Immature natural killer cell (primary cell): ENCODE measurements around the gene MFGE8. TPM values are rescaled to one million over a fixed set of nuclear protein-coding genes. Genes with fewer than 3 reads are reported as not detected.

Experiments
- DNase-seq, 3 donors: peaks; one replicate each; pipeline ENCODE4 v3.0.0; 2022; ENCODE audit warnings: mixed read lengths in 1 of 3
- H3K27ac Mint-ChIP-seq, 6 donors: one replicate each; pipeline ENCODE4 v1.8.0; 2020; ENCODE audit warnings: mixed read lengths in 6 of 6, mild to moderate bottlenecking in 5 of 6, inconsistent platforms in 4 of 6, moderate library complexity in 3 of 6
- H3K27me3 Mint-ChIP-seq, 3 donors: one replicate each; pipeline ENCODE4 v1.8.0; 2020 to 2021; ENCODE audit warnings: low read depth in 3 of 3, mild to moderate bottlenecking in 3 of 3, mixed read lengths in 3 of 3, moderate library complexity in 3 of 3, inconsistent platforms in 1 of 3
- H3K36me3 Mint-ChIP-seq, 3 donors: one replicate each; pipeline ENCODE4 v1.8.0; 2020; ENCODE audit warnings: mixed read lengths in 3 of 3, inconsistent platforms in 2 of 3, mild to moderate bottlenecking in 2 of 3
- H3K4me1 Mint-ChIP-seq, 2 donors: one replicate each; pipeline ENCODE4 v1.8.0; 2020; ENCODE audit warnings: inconsistent platforms in 2 of 2, mild to moderate bottlenecking in 2 of 2, mixed read lengths in 2 of 2, moderate library complexity in 1 of 2
- H3K4me3 Mint-ChIP-seq, 5 donors: one replicate each; pipeline ENCODE4 v1.8.0; 2020; ENCODE audit warnings: mild to moderate bottlenecking in 5 of 5, mixed read lengths in 5 of 5, inconsistent platforms in 3 of 5, moderate library complexity in 3 of 5
- H3K9me3 Mint-ChIP-seq, 6 donors: one replicate each; pipeline ENCODE4 v1.8.0; 2020; ENCODE audit warnings: mild to moderate bottlenecking in 6 of 6, mixed read lengths in 6 of 6, inconsistent platforms in 4 of 6, moderate library complexity in 3 of 6
- polyA plus RNA-seq, 3 donors: library from polyadenylated mRNA; unstranded; fragments of 300-500 nt; fragmentation: Illumina TruSeq; gene quantifications; one replicate each; pipeline ENCODE4 v1.2.3, GENCODE V29; 2021

MFGE8 gene
- polyA plus RNA-seq, 3 donors from 2014 or later: 3.8 to 6.9 (median 4.4) TPM

GRCh38 chr15:88909956-88910831 is 3.0 kb downstream of the MFGE8 start:
- peaks cover 16 to 24% of the 10 kb centered on the region in 2 donors for H3K4me1 Mint-ChIP-seq
- H3K36me3 Mint-ChIP-seq: no peaks in the 10 kb centered on the region
- no peak for DNase-seq
- H3K9me3 Mint-ChIP-seq: no peaks in the 10 kb centered on the region
- peaks cover 0 to 5% (median 1%) of the 10 kb centered on the region in 3 donors for H3K27me3 Mint-ChIP-seq
- peak overlapping the region in 4 of 5 donors; percentile 33 to 73 (median 52) for H3K4me3 Mint-ChIP-seq
- H3K27ac Mint-ChIP-seq: peak overlapping the region in 2 of 6 donors; percentile 4 to 68

- Mint-ChIP-seq H3K36me3 (no peaks in the 10 kb centered on the region), H3K4me3 (no peak overlapping the region), H3K9me3 (no peaks in the 10 kb centered on the region), H3K4me1 (peaks cover 22 to 34% of the 10 kb centered on the region in 2 donors), H3K27me3 (peaks cover 0 to 5% (median 0%) of the 10 kb centered on the region in 3 donors), H3K27ac (no peak overlapping the region)
- no peak for DNase-seq
These were observed 4.2 kb downstream of the MFGE8 start for GRCh38 chr15:88908697-88909621.

DNA sequence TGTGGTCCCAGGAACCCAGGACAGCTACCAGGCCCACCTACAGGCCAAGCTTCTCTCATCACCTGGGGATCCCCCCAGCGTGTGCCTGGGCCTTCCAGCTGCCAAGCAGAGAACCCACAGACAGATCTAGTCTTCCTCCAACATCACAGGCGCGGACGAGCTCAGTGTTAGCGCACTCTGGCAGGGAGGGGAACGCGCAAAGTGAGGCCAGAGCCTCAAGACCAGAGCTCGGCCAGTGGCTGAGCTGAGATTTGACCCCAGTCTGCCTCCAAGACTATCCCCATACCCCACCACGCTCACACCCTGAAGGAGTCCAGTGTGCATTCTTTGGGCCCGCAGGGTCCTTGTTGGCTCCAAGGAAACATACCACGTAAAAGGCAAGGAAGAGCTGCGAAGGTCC is 5.1 kb downstream of the MFGE8 start:
- no peak overlapping the region for H3K27ac Mint-ChIP-seq

GRCh38 chr15:88907111-88907510 is 6.1 kb downstream of the MFGE8 start:
- no peak overlapping the region for H3K27ac Mint-ChIP-seq
- H3K4me3 Mint-ChIP-seq: no peak overlapping the region
- peaks cover 0 to 1% (median under 1%) of the 10 kb centered on the region in 3 donors for H3K36me3 Mint-ChIP-seq
- H3K9me3 Mint-ChIP-seq: no peaks in the 10 kb centered on the region
- DNase-seq: no peak
- H3K4me1 Mint-ChIP-seq: peaks cover 13 to 25% of the 10 kb centered on the region in 2 donors
- peaks cover 0 to 5% (median 0%) of the 10 kb centered on the region in 3 donors for H3K27me3 Mint-ChIP-seq

More for the DNA sequence above, 5.1 kb downstream of the MFGE8 start:
- Mint-ChIP-seq H3K9me3 (no peaks in the 10 kb centered on the region), H3K4me3 (no peak overlapping the region), H3K4me1 (peaks cover 18 to 28% of the 10 kb centered on the region in 2 donors), H3K27me3 (peaks cover 0 to 5% (median 0%) of the 10 kb centered on the region in 3 donors), H3K36me3 (no peaks in the 10 kb centered on the region)
- no peak for DNase-seq

DNA sequence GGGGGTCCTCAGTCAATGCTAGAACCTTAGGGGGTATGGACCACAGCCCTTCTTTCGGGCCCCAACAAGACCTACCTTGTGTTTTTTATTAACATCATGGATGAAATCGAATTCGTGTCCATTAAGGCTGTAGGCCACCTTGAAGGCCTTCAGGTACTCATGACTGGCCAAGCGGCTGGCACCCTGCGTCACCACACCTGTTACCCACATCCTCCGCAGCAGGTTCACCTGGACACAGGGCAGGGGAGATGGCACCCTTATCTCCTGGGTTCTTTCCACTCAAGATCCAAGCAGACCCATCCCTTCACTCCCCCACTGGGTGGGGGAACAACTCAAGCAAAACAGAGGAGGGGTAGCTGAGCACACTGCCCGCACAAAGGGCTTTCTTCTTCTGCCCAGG is 6.6 kb downstream of the MFGE8 start:
- no peaks in the 10 kb centered on the region for H3K9me3 Mint-ChIP-seq
- H3K4me1 Mint-ChIP-seq: peaks cover 11 to 22% of the 10 kb centered on the region in 2 donors
- no peak for DNase-seq
- peaks cover 0 to 5% (median 1%) of the 10 kb centered on the region in 3 donors for H3K27me3 Mint-ChIP-seq
- peaks cover 0 to 4% (median 4%) of the 10 kb centered on the region in 3 donors for H3K36me3 Mint-ChIP-seq
- no peak overlapping the region for H3K27ac Mint-ChIP-seq
- no peak overlapping the region for H3K4me3 Mint-ChIP-seq

GRCh38 chr15:88906130-88906529 is 7.0 kb downstream of the MFGE8 start:
- Mint-ChIP-seq H3K9me3 (no peaks in the 10 kb centered on the region), H3K27me3 (peaks cover 0 to 5% (median 1%) of the 10 kb centered on the region in 3 donors), H3K4me3 (no peak overlapping the region), H3K36me3 (peaks cover 0 to 6% (median 5%) of the 10 kb centered on the region in 3 donors), H3K4me1 (peaks cover 10 to 21% of the 10 kb centered on the region in 2 donors), H3K27ac (no peak overlapping the region)
- DNase-seq: no peak

GRCh38 chr15:88905576-88905975 is 7.6 kb downstream of the MFGE8 start:
- H3K4me3 Mint-ChIP-seq: no peak overlapping the region
- H3K27me3 Mint-ChIP-seq: peaks cover 0 to 3% (median 1%) of the 10 kb centered on the region in 3 donors
- H3K9me3 Mint-ChIP-seq: no peaks in the 10 kb centered on the region
- no peak for DNase-seq
- H3K4me1 Mint-ChIP-seq: peaks cover 6 to 15% of the 10 kb centered on the region in 2 donors
- H3K27ac Mint-ChIP-seq: no peak overlapping the region
- H3K36me3 Mint-ChIP-seq: peaks cover 0 to 11% (median 8%) of the 10 kb centered on the region in 3 donors

- H3K27me3 Mint-ChIP-seq: peaks cover 0 to 3% (median 0%) of the 10 kb centered on the region in 3 donors
- peak; percentile 67 to 74 (median 67) for DNase-seq
- H3K36me3 Mint-ChIP-seq: peaks cover 0 to 12% (median 8%) of the 10 kb centered on the region in 3 donors
- H3K4me3 Mint-ChIP-seq: no peak overlapping the region
- H3K9me3 Mint-ChIP-seq: no peaks in the 10 kb centered on the region
- peaks cover 6 to 11% of the 10 kb centered on the region in 2 donors for H3K4me1 Mint-ChIP-seq
- H3K27ac Mint-ChIP-seq: peak overlapping the region in 3 of 6 donors; percentile 0 to 57 (median 9)
These were observed 8.4 kb downstream of the MFGE8 start for GRCh38 chr15:88904624-88905327.

GRCh38 chr15:88904257-88904623 is 8.9 kb downstream of the MFGE8 start:
- H3K4me1 Mint-ChIP-seq: peaks cover 6 to 11% of the 10 kb centered on the region in 2 donors

DNA sequence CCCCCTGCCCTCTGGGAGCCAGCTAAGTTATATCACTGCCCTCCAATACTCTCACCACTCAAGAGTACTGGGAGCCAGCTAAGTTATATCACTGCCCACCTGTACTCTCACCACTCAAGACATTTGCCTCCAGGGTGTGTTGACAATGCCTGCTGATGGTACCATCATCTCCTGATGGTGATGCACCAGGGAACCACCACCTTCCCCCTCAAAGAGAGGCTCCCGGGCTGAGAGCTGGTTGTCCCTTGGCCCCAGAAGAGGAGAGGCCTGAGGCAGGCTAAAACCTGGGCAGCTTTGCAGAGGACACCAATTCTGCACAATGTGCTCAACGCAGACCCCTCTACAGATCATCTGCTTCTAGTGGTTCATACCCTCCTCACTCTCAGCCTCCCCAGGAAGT is 10.3 kb downstream of the MFGE8 start:
- DNase-seq: no peak
- peaks cover 0 to 3% (median under 1%) of the 10 kb centered on the region in 3 donors for H3K27me3 Mint-ChIP-seq
- no peak overlapping the region for H3K27ac Mint-ChIP-seq
- no peak overlapping the region for H3K4me3 Mint-ChIP-seq
- H3K36me3 Mint-ChIP-seq: peaks cover 0 to 12% (median 8%) of the 10 kb centered on the region in 3 donors
- H3K4me1 Mint-ChIP-seq: peaks cover 6 to 11% of the 10 kb centered on the region in 2 donors
- H3K9me3 Mint-ChIP-seq: no peaks in the 10 kb centered on the region

More at GRCh38 chr15:88904257-88904623, 8.9 kb downstream of the MFGE8 start:
- no peak for DNase-seq
- Mint-ChIP-seq H3K27me3 (peaks cover 0 to 3% (median 0%) of the 10 kb centered on the region in 3 donors), H3K36me3 (peaks cover 0 to 12% (median 8%) of the 10 kb centered on the region in 3 donors), H3K4me3 (no peak overlapping the region), H3K9me3 (no peaks in the 10 kb centered on the region), H3K27ac (peak overlapping the region in 1 of 6 donors; percentile 9)

DNA sequence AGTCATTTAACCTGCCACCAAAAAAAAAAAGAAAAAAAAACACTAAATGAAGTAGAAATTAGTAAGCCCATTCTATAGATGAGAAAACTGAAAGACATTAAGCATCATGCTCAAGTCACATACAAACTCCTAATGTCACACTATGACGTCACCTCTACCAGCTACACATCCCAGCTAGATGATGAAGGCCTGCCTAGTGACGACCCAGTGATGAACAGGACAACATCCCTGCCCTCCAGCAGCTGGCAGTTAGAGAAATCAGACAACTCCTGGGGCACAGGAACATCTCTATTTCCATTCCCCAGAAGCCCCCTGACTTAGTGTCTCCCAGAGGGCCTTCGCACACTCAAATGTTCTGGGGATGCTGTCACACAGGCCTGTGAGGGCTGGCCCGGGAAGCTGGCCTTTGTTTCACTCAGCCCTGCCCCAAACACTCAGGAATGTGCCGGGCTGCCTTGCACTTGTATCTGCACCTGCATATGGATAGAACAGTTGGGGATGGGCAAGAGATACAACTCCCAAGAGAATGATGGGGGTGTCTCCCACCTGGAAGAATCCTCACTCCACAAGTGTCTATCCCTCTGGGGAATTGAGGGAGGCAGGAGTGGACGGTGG is 10.9 kb downstream of the MFGE8 start:
- Mint-ChIP-seq H3K9me3 (no peaks in the 10 kb centered on the region), H3K27ac (peak overlapping the region in 1 of 6 donors; percentile 13), H3K4me3 (no peak overlapping the region), H3K36me3 (peaks cover 0 to 12% (median 8%) of the 10 kb centered on the region in 3 donors), H3K27me3 (peaks cover 0 to 4% (median 3%) of the 10 kb centered on the region in 3 donors), H3K4me1 (peaks cover 6 to 11% of the 10 kb centered on the region in 2 donors)
- DNase-seq: no peak

DNA sequence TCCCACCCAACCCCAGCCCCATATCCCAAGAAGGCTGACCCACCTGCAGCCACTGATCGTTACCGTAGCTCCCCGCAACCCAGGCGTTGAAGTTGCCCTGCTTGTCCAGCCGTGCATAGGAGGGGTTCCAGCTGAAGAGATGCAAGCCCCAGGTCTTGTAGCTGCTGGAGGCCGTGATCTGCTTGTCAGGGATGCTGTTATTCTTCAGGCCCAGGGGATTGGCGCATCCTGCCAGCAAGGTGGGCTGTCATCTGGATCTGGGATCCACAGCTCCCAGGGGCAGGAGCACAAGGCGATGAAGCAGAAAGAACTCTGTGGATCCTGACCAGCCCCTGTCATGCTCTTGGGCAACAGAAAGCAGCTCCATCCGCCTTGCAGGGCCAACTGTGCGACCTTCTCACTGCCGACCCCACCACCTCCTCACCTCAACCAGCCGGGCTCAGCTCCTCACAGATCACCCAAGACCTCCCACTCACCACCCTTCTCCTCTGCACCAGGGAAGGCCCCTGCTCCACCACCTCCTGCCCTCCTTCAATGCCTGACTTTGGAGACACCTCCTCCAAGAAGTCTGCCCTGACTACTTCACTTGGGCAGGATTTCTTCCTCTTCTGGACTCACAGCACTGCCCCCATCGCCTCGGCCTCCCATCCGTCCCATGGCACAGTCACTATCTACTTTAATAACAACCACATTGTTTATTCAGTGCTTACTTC is 11.5 kb downstream of the MFGE8 start:
- Mint-ChIP-seq H3K27ac (peak overlapping the region in 2 of 6 donors; percentile 13 to 29), H3K9me3 (no peaks in the 10 kb centered on the region), H3K4me3 (no peak overlapping the region), H3K27me3 (peaks cover 0 to 4% (median 3%) of the 10 kb centered on the region in 3 donors), H3K4me1 (peaks cover 6 to 11% of the 10 kb centered on the region in 2 donors), H3K36me3 (peaks cover 0 to 12% (median 8%) of the 10 kb centered on the region in 3 donors)
- DNase-seq: no peak
